HG03135 (cell line): Measurements from ENCODE around the gene CCM2.

Source experiments
- ATAC-seq: cut with Tn5 transposase; IDR thresholded peaks from one replicate; pipeline ENCODE4 v1.9.1; 2021; ENCODE audit warnings: mild to moderate bottlenecking, moderate library complexity; ENCODE audit not compliant: unreplicated experiment

The CCM2 gene

DNA sequence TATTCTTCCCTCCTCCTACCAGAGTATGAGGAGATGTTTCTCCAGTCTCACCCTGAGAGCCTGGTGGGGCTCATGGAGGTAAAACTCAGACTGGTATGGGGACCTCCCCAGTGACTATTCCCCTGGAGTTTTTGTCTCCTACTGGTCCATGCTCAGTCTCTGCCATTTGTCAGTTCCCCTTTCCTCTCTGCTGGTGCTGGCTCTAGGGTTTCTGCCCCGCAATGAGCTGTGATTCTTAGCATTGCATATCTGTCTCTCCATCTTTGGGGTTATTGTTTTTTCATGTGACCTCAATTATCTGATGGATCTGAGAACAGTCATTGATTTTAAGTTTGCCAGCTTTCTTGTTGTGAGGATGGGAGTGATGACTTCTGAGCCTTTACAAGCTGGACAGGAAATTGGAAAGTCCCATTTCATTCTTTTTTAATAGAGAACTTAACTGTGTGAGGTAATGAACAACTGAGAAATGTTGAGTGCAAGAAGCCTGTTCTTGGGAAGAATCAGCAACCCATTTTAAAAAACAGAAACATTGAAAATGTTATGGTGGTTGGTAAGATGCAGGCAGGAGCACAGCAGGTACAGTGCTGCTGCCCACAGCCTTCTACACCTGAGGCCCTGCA, 61.9 kb downstream of the CCM2 start:
- ATAC-seq, result no peak

DNA sequence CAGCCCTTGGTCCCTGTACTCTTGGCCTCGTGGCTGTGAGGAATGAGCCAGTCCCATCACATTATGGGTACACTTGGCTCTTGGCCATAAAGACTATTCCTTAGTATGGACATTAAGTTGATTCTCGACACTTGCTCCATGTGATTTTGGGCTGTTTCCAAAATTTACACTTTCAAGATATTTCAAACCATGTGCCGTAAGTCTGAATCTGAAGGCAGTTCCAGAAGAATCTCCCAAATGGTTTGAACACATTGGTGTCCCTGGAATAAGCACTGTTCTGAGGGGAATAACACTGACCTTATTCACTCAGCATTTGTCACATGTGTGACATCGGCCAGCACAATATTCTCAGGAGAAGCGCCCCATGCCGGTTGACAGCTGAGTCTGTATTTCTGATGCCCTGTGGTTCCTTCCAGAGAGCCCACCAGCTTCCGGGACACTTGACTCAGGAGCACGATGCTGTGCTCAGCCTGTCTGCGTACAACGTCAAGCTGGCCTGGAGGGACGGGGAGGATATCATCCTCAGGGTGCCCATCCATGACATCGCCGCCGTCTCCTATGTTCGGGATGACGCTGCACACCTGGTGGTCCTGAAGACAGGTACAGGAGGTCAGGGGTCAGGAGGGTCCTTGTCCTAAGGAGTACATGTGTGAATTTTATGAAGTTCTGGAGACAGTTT, 64.2 kb downstream of the CCM2 start:
- ATAC-seq, result no peak

- no peak for ATAC-seq
These were observed 65.3 kb downstream of the CCM2 start for GRCh38 chr7:45065031-45065995.

DNA sequence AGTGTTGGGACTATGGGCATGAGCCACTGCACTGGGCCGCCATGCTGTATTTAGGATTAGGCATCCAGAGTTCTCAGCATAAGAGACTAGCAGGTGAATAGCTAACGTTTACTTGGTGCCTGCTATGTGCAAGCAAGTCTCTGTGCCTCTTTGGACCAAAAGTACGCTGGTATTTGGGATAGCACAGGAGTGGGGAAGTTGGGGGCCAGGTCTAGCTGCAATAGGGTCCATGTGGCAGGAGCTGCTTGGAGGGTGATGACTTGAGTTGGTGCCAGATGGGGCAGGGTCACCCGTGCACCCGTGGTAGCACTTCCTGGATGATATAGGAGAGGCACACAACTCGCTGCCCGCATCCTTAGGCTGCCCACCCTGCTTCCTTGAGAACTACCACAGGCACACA, 66.4 kb downstream of the CCM2 start:
- ATAC-seq, result no peak

- no peak for ATAC-seq
These were observed 67.6 kb downstream of the CCM2 start for GRCh38 chr7:45067582-45067981.

GRCh38 chr7:45068236-45069023, 68.4 kb downstream of the CCM2 start:
- ATAC-seq, result no peak

- no peak for ATAC-seq
These were observed 69.6 kb downstream of the CCM2 start for GRCh38 chr7:45069444-45070253.

- ATAC-seq, result no peak
These were observed 70.2 kb downstream of the CCM2 start for GRCh38 chr7:45070254-45070642.

DNA sequence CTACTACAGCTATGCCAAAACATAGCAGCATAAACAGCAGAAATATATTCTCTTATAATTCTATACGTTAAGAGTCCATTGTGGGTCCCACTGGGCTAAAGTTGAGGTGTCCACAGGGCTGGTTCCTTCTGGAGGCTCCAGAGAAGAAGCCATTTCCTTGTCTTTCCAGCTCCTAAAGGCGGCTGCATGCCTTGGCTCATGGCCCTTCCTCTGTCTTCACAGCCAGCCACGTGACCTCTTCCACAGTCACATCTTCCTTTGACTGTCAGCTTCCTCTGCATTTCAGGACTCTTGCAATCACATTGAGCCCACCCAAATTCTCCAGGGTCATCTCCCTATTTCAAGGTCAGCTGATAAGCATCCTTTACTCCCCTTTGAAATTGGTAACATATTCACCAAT, 71.5 kb downstream of the CCM2 start:
- no peak for ATAC-seq

GRCh38 chr7:45072131-45073030, 72.4 kb downstream of the CCM2 start:
- ATAC-seq, result no peak

GRCh38 chr7:45073031-45073785, 73.2 kb downstream of the CCM2 start:
- no peak for ATAC-seq

- ATAC-seq, result no peak
These were observed 74.0 kb downstream of the CCM2 start for GRCh38 chr7:45073786-45074527.

DNA sequence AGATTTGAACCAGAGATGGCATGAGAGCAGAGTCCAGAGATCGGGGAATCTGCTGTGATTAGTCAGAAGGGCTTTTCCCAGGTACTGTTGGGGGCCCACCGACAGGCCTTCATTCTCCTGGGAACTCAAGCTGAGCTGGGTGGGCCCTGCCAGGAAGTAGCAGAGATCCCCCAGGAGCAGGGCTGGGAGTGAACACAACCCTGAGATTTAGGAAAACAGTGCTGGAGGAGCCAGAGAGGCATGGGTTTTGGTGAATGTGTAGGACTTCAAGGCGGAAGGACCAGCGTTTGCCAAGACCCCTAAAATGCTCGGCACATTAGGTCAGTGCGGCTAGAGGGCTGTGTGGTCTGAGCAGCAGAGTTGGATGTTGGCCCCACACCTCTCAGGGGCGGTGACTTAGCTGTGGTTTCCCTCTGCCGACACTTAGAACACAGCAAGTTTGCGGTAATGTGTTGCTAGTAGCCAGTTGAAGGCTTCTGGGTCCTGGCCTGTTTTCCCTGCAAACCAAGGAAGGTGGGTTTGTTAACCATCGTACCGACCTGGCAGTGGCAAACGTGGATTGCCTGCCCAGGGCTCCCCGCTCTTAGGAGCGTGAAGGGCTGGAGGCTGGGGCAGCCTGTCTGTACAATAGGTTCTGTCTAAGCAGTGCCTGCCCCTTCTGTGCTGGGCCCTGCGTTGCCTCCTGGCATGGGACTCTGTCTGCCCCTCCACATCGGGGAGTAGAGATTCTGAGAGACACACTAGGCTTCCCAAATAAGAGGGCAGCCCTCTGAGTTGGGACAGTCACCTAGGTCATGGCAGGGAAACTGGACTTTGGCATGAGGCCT, 74.7 kb downstream of the CCM2 start:
- ATAC-seq, result no peak

GRCh38 chr7:45075355-45075644, 75.3 kb downstream of the CCM2 start:
- no peak for ATAC-seq

- ATAC-seq, result no peak
These were observed 76.1 kb downstream of the CCM2 start for GRCh38 chr7:45075871-45076796.

DNA sequence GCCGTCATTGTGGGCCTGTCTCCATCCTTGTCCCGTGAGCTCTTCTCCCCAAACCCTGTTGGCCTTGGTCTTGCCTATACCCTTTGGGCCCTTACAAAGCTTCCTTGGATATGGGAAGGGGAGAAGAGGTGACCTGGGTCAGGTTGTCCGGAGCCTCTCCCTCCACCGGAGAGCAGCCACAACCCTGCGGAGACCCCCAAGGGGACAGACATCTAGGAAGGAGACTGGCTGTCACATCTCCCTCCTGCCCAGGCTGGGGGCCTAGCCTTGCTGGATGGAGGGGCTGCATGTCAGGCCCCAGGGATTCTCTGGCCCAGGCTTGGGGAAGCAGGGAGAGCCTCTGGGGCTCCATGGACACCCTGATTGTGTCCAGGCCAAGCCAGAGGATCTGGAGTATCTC, 76.9 kb downstream of the CCM2 start:
- no peak for ATAC-seq
